Ovary (tissue), 9 donors: ENCODE measurements around the gene CNN3. TPM values are rescaled to one million over a fixed set of nuclear protein-coding genes. Genes with fewer than 3 reads are reported as not detected.

Experiments used
- DNase-seq, 5 donors: peaks; one replicate each; pipeline ENCODE4 v3.0.0-alpha.2; 2019 to 2020
- H3K27ac ChIP-seq, 2 donors: fragments of 200-600 bp; one replicate each; pipeline versions ENCODE4 v1.5.1 to v1.8.0; 2019 to 2022
- H3K27me3 ChIP-seq: fragments of 200-600 bp; one replicate; pipeline ENCODE4 v1.8.0; 2022
- H3K36me3 ChIP-seq: fragments of 200-600 bp; sonication (generic); one replicate; pipeline ENCODE4 v1.5.1; 2019
- H3K4me1 ChIP-seq: one replicate; pipeline ENCODE4 v1.8.1; 2013; ENCODE audit warnings: mild to moderate bottlenecking, moderate library complexity; ENCODE audit not compliant: insufficient read depth
- H3K4me3 ChIP-seq: fragments of 200-600 bp; sonication (generic); one replicate; pipeline ENCODE4 v1.5.1; 2017
- H3K9me3 ChIP-seq, 2 donors: fragments of 200-600 bp in 1 of 2; sonication (generic) in 1 of 2; one replicate each; pipeline versions ENCODE4 v1.5.1 to v1.8.1; 2013 to 2019; ENCODE audit warnings: mild to moderate bottlenecking in 1 of 2, moderate library complexity in 1 of 2
- CTCF ChIP-seq, 3 donors: fragments of 450-650 bp in 2 of 3; fragments of 200-600 bp in 1 of 3; IDR thresholded peaks; one replicate each; pipeline versions ENCODE4 v1.5.1 to v1.8.0; 2016 to 2022; ENCODE audit warnings: antibody characterized with exemption in 3 of 3, mild to moderate bottlenecking in 1 of 3
- EP300 ChIP-seq: sonication (generic); formaldehyde crosslinking; IDR thresholded peaks from one replicate; pipeline ENCODE4 v1.6.1; 2017; ENCODE audit warnings: antibody characterized with exemption
- POLR2A ChIP-seq: fragments of 450-650 bp; IDR thresholded peaks from one replicate; pipeline ENCODE4 v1.6.1; 2017; ENCODE audit warnings: antibody characterized with exemption, mild to moderate bottlenecking, moderate library complexity
- WGBS, 3 donors: extraction: QIAGEN DNeasy Blood & Tissue Kit in 1 of 3; methylation state at CpG; one replicate each; pipeline versions ENCODE4 v1.1.5 to v1.1.7; 2013 to 2017; 5-methylcytosine and 5-hydroxymethylcytosine counted together
- intact Hi-C, 4 donors: fragments of 100-400 bp; cut with DNase I; formaldehyde crosslinking; loops; one replicate each; pipeline versions ENCODE4 v1.11.0 to v1.15.1; 2022 to 2023
- polyA plus RNA-seq, 2 donors: library from polyadenylated mRNA; stranded (reverse); fragments of 200-250 nt in 1 of 2; fragments of 350-450 nt in 1 of 2; fragmentation: Illumina TruSeq in 1 of 2; extraction: RNeasy Lipid Tissue Mini Kit (QIAGEN cat#74804) in 1 of 2; gene quantifications; one replicate each; pipeline ENCODE4 v1.2.3, GENCODE V29; 2013 to 2014
- total RNA-seq, 7 donors: library from RNA; depleted of rRNA in 2 of 7; stranded (reverse); fragments of >200 nt in 2 of 7; fragmentation: NEBNext Ultra II Directional in 3 of 7; extraction: Animal tissue kit (Norgen Biotek cat#: 25700) in 3 of 7; gene quantifications; one replicate each; pipeline versions ENCODE4 v1.1.0 to v1.2.4, GENCODE V29; 2016 to 2023
- donor health status: DM: no; HTN: no; CAD: no; lungs with moderate emphysema.
- donor health status: DM: no; HTN: no; CAD: no.
- donor health status: Bipolar disorder and iron deficiency.
- donor health status: DM: yes; HTN: yes; CAD: no.
- donor health status: DM: no; HTN: no; CAD: no.
- donor health status: DM: yes; HTN: yes; CAD: no.

Gene CNN3
- total and polyA plus RNA-seq, 9 donors = 145 to 374 (median 272) TPM

- H3K4me3 ChIP-seq = no peak overlapping the region
- peaks cover 3% of the 10 kb centered on the region for H3K4me1 ChIP-seq
- no peak overlapping the region for H3K27ac ChIP-seq
- H3K27me3 ChIP-seq = no peaks in the 10 kb centered on the region
- H3K9me3 ChIP-seq = no peaks in the 10 kb centered on the region
- H3K36me3 ChIP-seq = no peaks in the 10 kb centered on the region
- TF ChIP-seq POLR2A = no peak
- TF ChIP-seq CTCF (IDR thresholded peaks at IDR 0.05) = no peak
- TF ChIP-seq EP300 = no peak
- intact Hi-C loops = no loop called here
- DNase-seq = no peak
- WGBS, 3 donors = 47 to 61% (median 55%) methylated on average over 4 of the region's 4 CpGs
These were observed 32.3 kb downstream of the CNN3 start for GRCh38 chr1:94894630-94895029.

- Histone ChIP-seq H3K27ac (no peak overlapping the region), H3K27me3 (no peaks in the 10 kb centered on the region), H3K9me3 (no peaks in the 10 kb centered on the region), H3K4me1 (no peaks in the 10 kb centered on the region), H3K36me3 (no peaks in the 10 kb centered on the region), H3K4me3 (no peak overlapping the region)
- intact Hi-C loops = no loop called here
- no peak for DNase-seq
- WGBS, 3 donors = 65 to 79% (median 75%) methylated on average over 4 of the region's 4 CpGs
- TF ChIP-seq EP300 (no peak), CTCF (IDR thresholded peaks at IDR 0.05) (no peak), POLR2A (no peak)
These were observed 34.2 kb downstream of the CNN3 start for GRCh38 chr1:94892604-94893254.

- intact Hi-C loops = no loop called here
These were observed 38.7 kb downstream of the CNN3 start for GRCh38 chr1:94888201-94888600.

GRCh38 chr1:94887603-94888171 lies 39.2 kb downstream of the CNN3 start:
- intact Hi-C loops = no loop called here
- 83 to 88% (median 85%) methylated on average over 4 of the region's 4 CpGs for WGBS, 3 donors
- H3K4me1 ChIP-seq = peaks cover 10% of the 10 kb centered on the region
- no peak overlapping the region for H3K4me3 ChIP-seq
- no peak for TF ChIP-seq CTCF (IDR thresholded peaks at IDR 0.05)
- no peak for TF ChIP-seq POLR2A
- TF ChIP-seq EP300 = no peak
- no peak for DNase-seq
- no peak overlapping the region for H3K27ac ChIP-seq
- H3K27me3 ChIP-seq = no peaks in the 10 kb centered on the region
- no peaks in the 10 kb centered on the region for H3K36me3 ChIP-seq
- H3K9me3 ChIP-seq = no peaks in the 10 kb centered on the region

More at GRCh38 chr1:94888201-94888600, 38.7 kb downstream of the CNN3 start:
- H3K4me3 ChIP-seq = no peak overlapping the region
- H3K27ac ChIP-seq = no peak overlapping the region
- H3K4me1 ChIP-seq = peaks cover 7% of the 10 kb centered on the region
- TF ChIP-seq CTCF (IDR thresholded peaks at IDR 0.05) (no peak), EP300 (no peak), POLR2A (no peak)
- no peaks in the 10 kb centered on the region for H3K9me3 ChIP-seq
- no peaks in the 10 kb centered on the region for H3K27me3 ChIP-seq
- DNase-seq = no peak
- H3K36me3 ChIP-seq = no peaks in the 10 kb centered on the region
- WGBS, 3 donors = 86 to 89% (median 88%) methylated on average over 3 of the region's 3 CpGs
